ENCODE data around the gene FAF1.
"Not testable (repeated sequence)": the region's sequence is repeated elsewhere in the genome, so short reads cannot be mapped to it uniquely, and the experiment has no call there.

FAF1 gene

GRCh38 chr1:50750021-50750619 is 209.9 kb downstream of the FAF1 start:
- DNase-seq, result peak; percentile 3

GRCh38 chr1:50747394-50747793 is 212.7 kb downstream of the FAF1 start:
- DNase-seq, result no peak

GRCh38 chr1:50742523-50742922 is 217.5 kb downstream of the FAF1 start:
- DNase-seq, result no peak

GRCh38 chr1:50739125-50739524 is 220.9 kb downstream of the FAF1 start:
- DNase-seq, result no peak

- DNase-seq, result peak; percentile 10
Measured at GRCh38 chr1:50735443-50735842, 224.6 kb downstream of the FAF1 start.

GRCh38 chr1:50727578-50727977 is 232.5 kb downstream of the FAF1 start:
- DNase-seq, result not testable (repeated sequence)

- peak; percentile 35 for DNase-seq
Measured at GRCh38 chr1:50724626-50725286, 235.3 kb downstream of the FAF1 start.

- no peak for DNase-seq
Measured at GRCh38 chr1:50720457-50721053, 239.5 kb downstream of the FAF1 start.

- DNase-seq, result no peak
Measured at GRCh38 chr1:50719126-50719525, 240.9 kb downstream of the FAF1 start.

GRCh38 chr1:50717327-50717726 is 242.7 kb downstream of the FAF1 start:
- DNase-seq, result no peak

GRCh38 chr1:50716455-50716854 is 243.6 kb downstream of the FAF1 start:
- not testable (repeated sequence) for DNase-seq

GRCh38 chr1:50710099-50710498 is 250.0 kb downstream of the FAF1 start:
- no peak for DNase-seq

- DNase-seq, result no peak
Measured at GRCh38 chr1:50707824-50708223, 252.2 kb downstream of the FAF1 start.

- no peak for DNase-seq
Measured at GRCh38 chr1:50705699-50706098, 254.4 kb downstream of the FAF1 start.

- DNase-seq, result no peak
Measured at GRCh38 chr1:50705041-50705440, 255.0 kb downstream of the FAF1 start.

GRCh38 chr1:50704126-50704525 is 255.9 kb downstream of the FAF1 start:
- peak; percentile 44 for DNase-seq

- DNase-seq, result no peak
Measured at GRCh38 chr1:50703240-50703639, 256.8 kb downstream of the FAF1 start.

GRCh38 chr1:50702395-50702794 is 257.7 kb downstream of the FAF1 start:
- no peak for DNase-seq

- DNase-seq, result no peak
Measured at GRCh38 chr1:50701706-50702317, 258.3 kb downstream of the FAF1 start.

- DNase-seq, result no peak
Measured at GRCh38 chr1:50700621-50701020, 259.4 kb downstream of the FAF1 start.

GRCh38 chr1:50700214-50700613 is 259.9 kb downstream of the FAF1 start:
- no peak for DNase-seq

GRCh38 chr1:50699795-50700194 is 260.3 kb downstream of the FAF1 start:
- no peak for DNase-seq

GRCh38 chr1:50697440-50698421 is 262.3 kb downstream of the FAF1 start:
- DNase-seq, result no peak

Measured in activated CD4-positive, alpha-beta T cell treated with anti-CD3 and anti-CD28 coated beads, Interleukin-2, Interleukin-6, amounts not matched to agents 100 ng/mL and 50 ng/mL, durations not matched to agents 16 hours and 8 hours (primary cell).